ENCODE results near the gene TMA7.

DNA sequence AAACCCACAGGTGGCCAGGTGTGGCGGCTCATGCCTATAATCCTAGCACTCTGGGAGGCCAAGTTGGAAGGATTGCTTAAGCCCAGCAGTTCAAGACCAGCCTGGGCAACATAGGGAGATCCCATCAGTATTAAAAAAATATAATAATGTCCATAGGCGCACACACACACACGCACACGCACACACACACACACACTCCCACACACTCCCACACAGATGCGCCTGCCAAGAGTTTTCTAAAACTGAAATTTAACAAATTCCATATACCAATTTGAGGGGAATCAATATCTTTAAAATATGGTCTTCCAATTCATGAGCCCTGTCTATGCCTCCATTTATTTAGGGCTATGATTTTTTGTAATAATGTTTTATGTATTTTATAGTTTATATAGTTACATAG is 46.9 kb downstream of the TMA7 start:
- TF ChIP-seq KLF9 (tag by site-specific recombination; IDR thresholded peaks at IDR 0.05; ENCODE audit: low read depth) (no peak), YY1 (tag by site-specific recombination; IDR thresholded peaks at IDR 0.05) (no peak), ZNF704 (tag by site-specific recombination; IDR thresholded peaks at IDR 0.05) (no peak), BCL11A (tag by site-specific recombination; IDR thresholded peaks at IDR 0.05; ENCODE audit: low read depth) (no peak), CTCF (tag by site-specific recombination; IDR thresholded peaks at IDR 0.05) (no peak), ZBTB8A (tag by site-specific recombination; IDR thresholded peaks at IDR 0.05) (no peak), ZNF138 (tag by site-specific recombination; IDR thresholded peaks at IDR 0.05; ENCODE audit: borderline replicate concordance) (no peak), ELK4 (IDR thresholded peaks at IDR 0.05; ENCODE audit: borderline replicate concordance, low read depth, low read length) (no peak), ZNF555 (tag by site-specific recombination; conservative IDR thresholded peaks at IDR 0.05) (no peak), ZBTB20 (tag by site-specific recombination; IDR thresholded peaks at IDR 0.05) (no peak), ZNF157 (tag by site-specific recombination; IDR thresholded peaks at IDR 0.05) (no peak), ZNF530 (tag by site-specific recombination; IDR thresholded peaks at IDR 0.05; ENCODE audit: low read depth) (no peak), ZBTB21 (tag by site-specific recombination; IDR thresholded peaks at IDR 0.05) (no peak)
- TF ChIP-seq, protein P1, sequence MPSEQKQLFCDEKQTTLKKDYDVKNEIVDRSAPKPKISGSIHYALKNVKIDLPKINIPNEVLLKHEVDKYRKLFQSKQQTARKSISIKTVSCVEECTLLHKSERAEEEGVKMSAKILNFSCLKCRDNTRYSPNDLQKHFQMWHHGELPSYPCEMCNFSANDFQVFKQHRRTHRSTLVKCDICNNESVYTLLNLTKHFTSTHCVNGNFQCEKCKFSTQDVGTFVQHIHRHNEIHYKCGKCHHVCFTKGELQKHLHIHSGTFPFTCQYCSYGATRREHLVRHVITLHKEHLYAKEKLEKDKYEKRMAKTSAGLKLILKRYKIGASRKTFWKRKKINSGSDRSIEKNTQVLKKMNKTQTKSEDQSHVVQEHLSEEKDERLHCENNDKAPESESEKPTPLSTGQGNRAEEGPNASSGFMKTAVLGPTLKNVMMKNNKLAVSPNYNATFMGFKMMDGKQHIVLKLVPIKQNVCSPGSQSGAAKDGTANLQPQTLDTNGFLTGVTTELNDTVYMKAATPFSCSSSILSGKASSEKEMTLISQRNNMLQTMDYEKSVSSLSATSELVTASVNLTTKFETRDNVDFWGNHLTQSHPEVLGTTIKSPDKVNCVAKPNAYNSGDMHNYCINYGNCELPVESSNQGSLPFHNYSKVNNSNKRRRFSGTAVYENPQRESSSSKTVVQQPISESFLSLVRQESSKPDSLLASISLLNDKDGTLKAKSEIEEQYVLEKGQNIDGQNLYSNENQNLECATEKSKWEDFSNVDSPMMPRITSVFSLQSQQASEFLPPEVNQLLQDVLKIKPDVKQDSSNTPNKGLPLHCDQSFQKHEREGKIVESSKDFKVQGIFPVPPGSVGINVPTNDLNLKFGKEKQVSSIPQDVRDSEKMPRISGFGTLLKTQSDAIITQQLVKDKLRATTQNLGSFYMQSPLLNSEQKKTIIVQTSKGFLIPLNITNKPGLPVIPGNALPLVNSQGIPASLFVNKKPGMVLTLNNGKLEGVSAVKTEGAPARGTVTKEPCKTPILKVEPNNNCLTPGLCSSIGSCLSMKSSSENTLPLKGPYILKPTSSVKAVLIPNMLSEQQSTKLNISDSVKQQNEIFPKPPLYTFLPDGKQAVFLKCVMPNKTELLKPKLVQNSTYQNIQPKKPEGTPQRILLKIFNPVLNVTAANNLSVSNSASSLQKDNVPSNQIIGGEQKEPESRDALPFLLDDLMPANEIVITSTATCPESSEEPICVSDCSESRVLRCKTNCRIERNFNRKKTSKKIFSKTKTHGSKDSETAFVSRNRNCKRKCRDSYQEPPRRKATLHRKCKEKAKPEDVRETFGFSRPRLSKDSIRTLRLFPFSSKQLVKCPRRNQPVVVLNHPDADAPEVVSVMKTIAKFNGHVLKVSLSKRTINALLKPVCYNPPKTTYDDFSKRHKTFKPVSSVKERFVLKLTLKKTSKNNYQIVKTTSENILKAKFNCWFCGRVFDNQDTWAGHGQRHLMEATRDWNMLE (tag by site-specific recombination; conservative IDR thresholded peaks at IDR 0.05; ENCODE audit: low read depth) = no peak
